IPS-11a (cell line): ENCODE measurements around the gene NPTN.
"Not testable (repeated sequence)": the region's sequence is repeated elsewhere in the genome, so short reads cannot be mapped to it uniquely, and the experiment has no call there.

Source experiments
- H3K4me3 ChIP-seq: one replicate; pipeline ENCODE4 v1.5.1; 2013; ENCODE audit warnings: low read depth, low read length, control low read depth

Gene NPTN

DNA sequence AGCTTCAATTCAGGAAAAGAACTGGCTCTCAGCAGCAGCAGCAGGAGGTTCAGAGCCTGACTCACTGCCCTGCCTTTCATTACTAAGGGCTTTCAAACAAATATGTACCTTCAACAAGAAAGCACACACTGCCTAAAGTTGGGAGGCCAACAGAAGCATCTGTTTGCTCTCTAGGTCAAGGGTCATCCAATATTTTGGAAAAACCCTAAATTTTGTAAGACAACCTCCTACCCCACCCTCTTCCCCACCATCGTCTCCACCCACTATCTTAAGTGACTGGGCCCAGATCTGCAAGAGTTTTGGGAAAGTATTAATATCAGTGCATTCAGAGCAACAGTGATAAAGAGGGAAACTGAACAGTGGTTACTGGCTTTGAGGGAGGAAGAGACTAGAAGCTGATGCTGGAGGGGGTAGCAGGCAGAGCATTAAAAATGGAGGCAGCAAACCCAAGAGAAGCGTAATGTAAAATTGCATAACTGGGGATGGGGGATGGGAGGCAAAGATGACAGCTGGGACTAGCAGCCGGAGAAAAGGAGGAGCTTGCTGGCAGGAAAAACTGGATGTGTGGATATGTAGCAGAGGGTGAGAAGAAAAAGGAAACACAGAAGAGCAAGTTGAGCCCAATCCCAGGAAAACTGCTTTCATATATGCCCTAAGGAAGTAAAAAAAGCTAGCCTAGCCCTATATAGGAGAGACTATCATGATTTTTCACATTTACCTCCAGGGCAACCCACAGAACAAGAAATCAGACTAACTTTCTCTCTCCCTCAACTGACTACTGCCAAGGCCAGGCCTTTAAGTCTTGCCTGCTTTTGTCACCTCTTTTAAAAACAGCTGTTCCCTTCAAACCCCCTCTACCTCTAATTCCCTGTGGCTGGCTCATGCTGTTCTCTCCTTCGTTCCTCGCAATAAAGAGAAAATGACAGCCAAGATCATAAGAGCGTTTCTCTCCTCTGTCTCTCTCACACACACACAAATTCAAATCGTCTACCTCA lies 31.4 kb downstream of the NPTN start:
- no peak overlapping the region for H3K4me3 ChIP-seq

DNA sequence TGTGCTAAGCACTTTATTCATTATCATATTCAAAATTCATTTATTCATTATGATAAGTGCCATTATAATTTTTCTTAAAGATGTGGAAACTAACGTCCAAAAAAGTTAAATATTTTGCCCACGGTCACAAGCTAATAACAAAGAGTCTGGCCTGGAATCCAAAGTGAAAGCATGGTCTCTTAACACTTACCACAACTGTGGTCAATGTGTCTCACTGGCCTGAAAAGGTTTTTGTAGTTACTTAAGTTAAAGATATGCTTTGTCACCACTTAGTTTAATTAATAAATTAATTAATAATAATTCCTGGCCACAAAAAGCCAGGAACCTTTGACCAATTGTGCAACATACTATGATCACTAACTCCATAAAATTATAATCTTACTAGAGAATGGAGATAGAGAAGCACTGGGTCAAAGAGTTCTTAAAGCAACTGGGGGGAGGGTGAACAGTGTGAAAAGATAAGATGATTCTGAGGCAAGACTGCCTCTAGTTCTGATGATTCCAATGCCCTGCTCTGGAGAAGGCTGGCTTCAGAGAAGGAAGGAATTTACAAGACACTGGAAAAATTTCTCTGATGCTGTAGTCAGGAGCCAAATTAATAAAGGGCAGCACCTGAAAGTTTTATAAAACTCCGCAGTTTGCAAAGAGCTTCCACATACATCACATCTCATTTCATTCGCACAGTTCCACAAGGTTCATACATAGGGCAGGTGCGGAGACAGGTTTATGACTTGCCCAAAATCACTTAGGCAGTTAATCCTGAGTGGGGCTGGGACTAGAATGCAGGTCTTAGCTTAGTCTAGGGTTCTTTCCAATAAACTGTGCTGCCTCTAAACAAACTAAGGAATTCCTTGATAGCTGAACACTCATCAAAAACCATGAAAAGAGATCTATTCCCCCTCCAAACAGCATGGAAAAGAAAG lies 32.5 kb downstream of the NPTN start:
- H3K4me3 ChIP-seq: no peak overlapping the region

DNA sequence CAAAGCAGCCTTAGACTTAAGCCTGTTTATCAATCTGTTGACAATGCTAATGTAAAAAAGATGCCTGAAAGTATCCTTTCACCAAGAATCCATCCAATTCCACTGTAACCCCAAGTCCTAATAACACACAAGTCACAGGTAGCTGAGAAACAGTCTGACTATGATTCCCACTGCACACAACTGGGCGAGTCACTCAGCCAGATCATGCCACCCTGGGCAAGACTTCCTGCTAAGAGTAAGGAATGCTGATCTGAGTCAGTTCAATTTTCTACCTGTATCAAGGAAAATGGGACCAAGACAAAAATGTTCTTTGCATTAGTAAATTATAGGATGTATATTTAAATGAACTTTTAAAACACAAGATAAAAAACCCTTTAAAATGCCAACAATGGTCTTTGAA lies 33.3 kb downstream of the NPTN start:
- H3K4me3 ChIP-seq: no peak overlapping the region

GRCh38 chr15:73598530-73599160 lies 34.5 kb downstream of the NPTN start:
- H3K4me3 ChIP-seq: no peak overlapping the region

DNA sequence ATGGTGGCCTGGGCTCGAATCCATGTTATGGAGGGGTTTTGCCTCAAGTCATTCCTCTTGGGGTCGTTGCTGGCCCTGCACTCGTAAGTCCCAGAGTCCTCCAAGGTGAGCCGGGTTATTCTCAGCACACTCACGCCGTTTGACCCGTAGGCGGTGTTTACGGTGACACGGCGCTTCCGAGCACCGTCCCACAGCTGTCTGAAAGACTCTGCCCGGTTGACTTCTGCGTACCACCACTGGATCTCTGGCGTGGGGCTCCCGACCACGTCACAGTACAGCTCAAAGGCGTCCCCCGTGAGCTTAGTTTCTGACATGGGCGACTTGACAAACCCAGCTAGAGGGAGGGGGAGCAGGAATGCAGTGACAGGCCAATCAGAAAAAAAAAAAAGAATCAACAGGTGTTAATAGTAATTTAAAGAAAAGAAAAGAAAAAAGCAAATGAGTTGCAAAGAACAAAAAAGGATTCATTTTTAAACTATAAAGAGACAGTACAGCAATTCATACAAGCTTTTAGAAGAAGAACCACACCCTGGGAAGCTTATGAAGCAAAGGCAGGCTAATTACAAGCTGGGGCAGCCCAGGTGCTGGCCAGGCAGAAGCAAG lies 36.1 kb downstream of the NPTN start:
- H3K4me3 ChIP-seq: no peak overlapping the region

GRCh38 chr15:73596174-73596573 lies 37.0 kb downstream of the NPTN start:
- H3K4me3 ChIP-seq: no peak overlapping the region

GRCh38 chr15:73594109-73594508 lies 39.1 kb downstream of the NPTN start:
- H3K4me3 ChIP-seq: no peak overlapping the region

GRCh38 chr15:73593304-73594074 lies 39.7 kb downstream of the NPTN start:
- no peak overlapping the region for H3K4me3 ChIP-seq

GRCh38 chr15:73590263-73590662 lies 42.9 kb downstream of the NPTN start:
- no peak overlapping the region for H3K4me3 ChIP-seq

GRCh38 chr15:73589766-73590165 lies 43.4 kb downstream of the NPTN start:
- H3K4me3 ChIP-seq: no peak overlapping the region

DNA sequence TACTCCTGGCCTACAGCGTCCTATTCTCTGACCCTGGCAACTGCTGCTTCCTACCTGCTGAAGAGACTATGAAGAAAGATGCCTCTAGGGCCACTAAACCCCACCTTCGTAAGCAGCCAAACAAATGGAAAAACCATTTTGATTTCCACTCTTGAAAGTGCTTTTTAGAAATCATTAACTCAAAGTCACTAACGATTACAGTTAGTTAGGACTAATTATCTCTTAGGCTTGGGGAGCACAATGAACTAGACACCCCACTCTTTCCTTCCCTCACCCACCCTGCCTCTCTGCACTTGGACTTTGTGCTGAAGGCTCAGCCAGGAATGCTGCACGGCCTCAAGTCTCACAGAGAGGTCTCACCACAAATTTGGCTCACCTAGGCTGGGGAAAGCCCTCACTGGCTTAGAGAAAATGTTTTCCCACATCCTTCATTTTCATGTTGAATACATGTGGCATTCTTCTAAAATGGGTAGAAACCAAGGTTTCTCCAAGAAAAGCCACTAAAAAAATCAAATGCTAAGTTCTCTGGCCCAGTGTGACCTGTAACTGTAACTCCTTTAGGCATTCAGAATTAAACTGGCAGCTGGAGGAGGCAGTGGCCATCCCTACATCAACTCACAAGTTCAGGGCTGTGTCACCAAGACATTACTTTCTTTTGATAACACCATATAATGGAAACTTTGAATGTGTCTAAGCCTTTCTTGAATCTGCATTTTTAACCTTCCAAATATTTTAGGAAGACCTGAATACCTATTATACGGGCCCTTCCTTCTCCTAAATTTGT lies 47.1 kb downstream of the NPTN start:
- no peak overlapping the region for H3K4me3 ChIP-seq

DNA sequence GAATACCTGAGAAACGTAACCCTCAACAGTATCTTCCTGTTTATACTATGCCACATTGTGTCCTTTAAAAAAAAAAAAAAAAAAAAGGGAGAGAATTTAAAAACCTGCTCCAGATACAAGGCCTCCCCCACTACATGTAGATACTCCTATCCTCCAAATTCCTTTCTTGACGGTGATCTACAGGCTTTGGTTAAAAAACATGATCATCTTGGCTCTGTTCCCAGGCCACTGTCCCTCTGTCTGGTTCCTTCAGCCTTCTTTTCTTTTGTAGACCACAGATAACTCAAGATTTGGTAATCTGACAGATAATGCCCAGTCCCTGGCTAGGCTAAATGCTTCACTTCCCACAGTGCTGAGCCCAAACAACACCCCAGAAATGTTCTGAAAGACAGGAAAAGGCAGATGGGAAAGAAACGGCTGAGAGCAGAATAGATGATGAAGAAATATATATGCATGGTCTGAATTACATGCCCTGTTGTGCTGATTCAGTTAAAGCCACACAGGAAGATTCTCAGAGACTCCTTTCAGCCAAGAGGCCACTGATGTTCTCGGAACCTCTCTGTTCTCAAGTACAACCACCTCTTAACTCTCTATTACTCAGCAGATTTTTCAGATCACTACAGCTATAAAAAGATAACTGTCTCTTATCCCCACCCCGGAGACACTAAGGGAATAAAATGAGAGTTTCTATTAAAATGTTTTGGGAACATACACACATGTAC lies 48.3 kb downstream of the NPTN start:
- no peak overlapping the region for H3K4me3 ChIP-seq

DNA sequence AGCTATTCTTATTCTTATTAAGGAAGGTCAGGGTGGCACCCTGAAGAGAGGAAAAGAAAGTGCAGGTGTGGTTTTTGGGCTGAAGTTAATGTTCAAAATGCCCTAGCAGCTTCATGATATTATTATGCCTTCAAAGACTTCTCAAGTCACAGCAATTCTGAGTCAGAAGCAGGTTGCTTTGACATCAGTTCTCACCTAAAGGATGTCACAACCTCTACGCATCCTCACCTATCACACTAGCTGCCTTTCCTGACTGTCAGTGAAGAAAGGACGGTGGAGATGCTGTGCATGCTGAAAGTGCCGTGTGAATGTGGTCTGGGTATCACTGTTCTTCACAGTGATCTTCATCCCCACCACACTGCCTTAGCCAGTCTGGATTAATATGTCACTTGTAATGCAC lies 49.6 kb downstream of the NPTN start:
- H3K4me3 ChIP-seq: no peak overlapping the region

DNA sequence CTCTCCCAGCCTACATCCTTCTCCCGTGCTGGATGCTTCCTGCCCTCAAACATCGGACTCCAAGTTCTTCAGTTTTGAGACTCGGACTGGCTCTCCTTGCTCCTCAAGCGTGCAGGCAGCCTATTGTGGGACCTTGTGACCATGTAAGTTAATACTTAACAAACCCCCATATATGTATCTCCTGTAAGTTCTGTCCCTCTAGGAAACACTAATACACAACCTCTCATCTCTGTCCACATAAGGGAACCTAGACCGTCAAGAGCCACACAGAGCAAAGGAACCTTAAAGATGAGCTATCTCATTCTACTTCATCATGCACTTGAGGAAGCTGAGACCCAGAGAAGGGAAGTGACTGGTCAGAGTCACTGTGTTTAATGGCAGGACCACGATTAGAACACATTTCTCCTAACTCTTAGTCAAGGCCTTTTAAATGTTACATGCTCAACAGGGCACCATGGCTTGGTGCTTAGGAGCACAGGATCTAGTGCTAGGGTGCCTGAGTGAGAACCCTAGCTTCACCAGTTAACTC lies 50.3 kb downstream of the NPTN start:
- no peak overlapping the region for H3K4me3 ChIP-seq

DNA sequence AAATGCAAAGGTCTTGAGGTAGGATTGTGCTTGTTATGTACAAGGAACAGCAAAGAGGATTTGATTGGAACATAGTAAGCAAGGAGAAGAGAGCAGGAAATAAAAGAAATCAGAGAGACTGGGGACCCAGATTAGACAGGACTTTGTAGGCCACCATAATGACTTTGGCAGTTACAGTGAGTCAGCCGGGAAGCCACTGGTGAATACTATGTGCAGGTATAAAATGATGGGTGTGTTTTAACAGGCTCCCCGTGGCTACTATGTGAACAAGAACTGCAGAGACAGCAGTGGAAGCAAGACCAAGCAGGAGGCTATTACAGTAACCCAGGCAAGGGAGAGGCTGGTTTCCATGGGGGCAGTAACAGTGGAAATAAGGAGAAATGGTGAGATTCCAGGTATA lies 55.2 kb downstream of the NPTN start:
- H3K4me3 ChIP-seq: no peak overlapping the region

- not testable (repeated sequence) for H3K4me3 ChIP-seq
These were observed 55.6 kb downstream of the NPTN start for GRCh38 chr15:73577593-73577992.

DNA sequence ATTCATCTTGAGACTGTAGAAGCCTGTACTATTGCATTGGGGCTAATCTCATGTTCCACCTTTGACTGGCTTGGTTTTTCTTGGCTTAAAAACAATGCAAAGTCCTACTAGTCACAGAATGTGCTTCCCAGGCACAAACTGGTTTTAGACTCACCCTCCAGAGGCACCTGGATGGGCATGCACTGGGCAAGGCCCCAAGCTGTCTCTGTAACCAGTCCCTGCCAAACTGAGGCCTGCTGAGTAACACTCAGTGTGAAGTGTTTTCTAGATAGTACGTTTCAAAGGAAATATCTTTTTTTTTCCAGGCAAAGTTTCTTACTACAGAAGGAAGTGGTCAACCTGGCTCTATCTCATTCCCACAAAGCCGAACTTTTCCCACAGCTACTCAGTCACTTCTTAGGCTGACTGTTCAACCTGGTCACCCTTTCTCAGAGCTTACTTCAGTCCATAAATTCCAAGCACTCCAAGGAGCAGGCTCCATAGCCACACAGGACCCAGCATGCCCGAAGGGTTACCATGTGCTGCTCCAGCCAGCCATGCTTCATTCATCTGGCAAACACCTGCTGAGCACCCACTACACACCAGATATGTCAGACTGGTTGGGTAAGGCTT lies 57.4 kb downstream of the NPTN start:
- no peak overlapping the region for H3K4me3 ChIP-seq

DNA sequence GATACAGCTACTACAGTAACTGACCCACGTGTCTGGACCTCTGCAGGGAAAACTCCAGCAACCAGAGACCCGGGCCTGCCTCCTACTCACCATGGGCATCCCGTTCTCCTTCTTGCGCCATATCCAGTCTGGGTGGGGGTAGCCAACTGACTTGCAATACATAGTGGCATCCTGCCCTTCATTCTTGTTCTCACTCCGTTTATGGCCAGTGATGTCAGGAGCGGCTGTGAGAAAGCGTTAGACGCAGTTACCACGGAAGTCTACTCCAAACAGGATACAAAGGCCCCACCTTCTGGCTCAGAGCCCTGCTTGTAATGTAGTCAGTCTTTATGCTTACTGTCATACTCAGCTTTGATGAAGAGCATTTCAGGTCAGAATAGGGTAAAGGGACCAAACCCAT lies 59.6 kb downstream of the NPTN start:
- H3K4me3 ChIP-seq: no peak overlapping the region
